Measurements from ENCODE around the gene SWSAP1.
A peak's percentile ranks its signal among the peaks of the same experiment; 100 is the strongest.

SWSAP1 gene

GRCh38 chr19:11410682-11411081, 36.2 kb downstream of the SWSAP1 start:
- DNase-seq (ENCODE audit: low read depth) = no peak

- DNase-seq (ENCODE audit: low read depth) = no peak
Observed at GRCh38 chr19:11414544-11414943, 40.1 kb downstream of the SWSAP1 start.

- no peak for DNase-seq (ENCODE audit: low read depth)
Observed at GRCh38 chr19:11416346-11417052, 42.0 kb downstream of the SWSAP1 start.

DNA sequence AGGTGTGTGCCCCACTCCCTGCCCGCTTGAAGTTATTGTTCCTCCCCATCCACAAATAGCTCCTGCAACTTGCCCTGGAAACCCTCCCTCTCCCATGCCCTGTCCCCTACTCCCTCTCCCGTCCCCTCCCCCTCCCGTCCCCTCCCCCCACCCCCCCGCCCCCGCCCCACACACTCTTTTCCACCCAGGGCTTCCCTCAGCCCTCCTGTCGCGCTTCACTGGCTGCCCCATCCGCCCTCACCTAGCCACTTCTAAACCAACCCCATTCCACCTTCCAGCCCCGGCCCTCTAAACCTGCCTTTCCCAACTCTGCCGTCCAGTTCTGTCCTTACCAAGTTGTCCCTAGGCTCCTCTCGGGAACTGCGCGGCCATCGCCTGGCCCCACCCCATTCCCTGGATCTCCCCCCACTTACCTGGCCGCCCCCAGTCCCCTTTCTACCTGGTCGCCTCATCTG, 43.7 kb downstream of the SWSAP1 start:
- no peak for DNase-seq (ENCODE audit: low read depth)

- DNase-seq (ENCODE audit: low read depth) = no peak
Observed at GRCh38 chr19:11418549-11419506, 44.4 kb downstream of the SWSAP1 start, which contains the start of gene RGL3. RGL3 (minus strand) TSS chr19:11419314; CDS start chr19:11419278, 36 bp downstream.

DNA sequence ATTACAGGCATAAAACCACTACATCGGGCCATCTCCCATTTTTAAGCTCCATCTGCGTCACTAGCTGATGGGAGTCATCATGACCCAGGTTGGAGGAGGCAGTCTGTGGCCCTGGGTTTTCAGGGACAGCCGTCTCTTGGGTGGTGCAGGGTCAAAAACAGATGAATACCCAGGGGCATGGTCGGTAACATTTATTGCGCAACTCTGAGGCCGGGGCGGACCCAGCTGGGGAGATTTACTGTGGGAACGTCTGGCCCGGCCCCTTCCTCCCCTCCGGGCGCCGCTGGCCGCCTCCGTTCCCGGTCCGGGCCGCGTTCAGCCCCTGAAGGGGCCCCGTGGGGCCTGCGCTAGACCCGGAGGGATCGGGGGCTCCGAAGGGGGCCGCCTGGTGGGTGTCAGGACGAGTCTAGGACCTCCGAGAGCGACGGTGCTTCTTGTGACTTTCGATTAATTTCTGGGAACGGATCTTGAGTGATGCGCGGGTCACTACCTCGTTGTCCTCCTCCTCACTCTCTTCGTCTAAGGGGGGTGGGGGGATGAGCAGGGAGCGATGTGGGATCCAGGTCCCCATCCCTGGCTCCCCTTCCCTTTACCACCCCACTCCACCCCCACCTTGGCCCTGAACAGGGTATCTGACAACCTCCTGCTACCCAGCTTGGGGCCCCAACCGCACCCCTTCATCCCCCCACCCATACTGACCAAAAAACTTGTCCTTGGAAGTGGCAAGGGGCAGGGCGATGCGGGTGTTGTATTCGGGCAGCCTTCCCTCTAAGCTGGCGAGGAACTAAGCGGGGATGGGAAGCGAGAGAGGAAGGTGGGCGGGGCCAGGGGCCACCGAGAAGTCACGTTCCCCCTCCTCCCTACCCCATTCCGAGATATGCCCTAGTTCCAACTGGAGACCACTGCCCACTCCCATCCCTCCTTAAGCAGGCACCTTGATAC, 46.2 kb downstream of the SWSAP1 start:
- no peak for DNase-seq (ENCODE audit: low read depth)

- no peak for DNase-seq (ENCODE audit: low read depth)
Observed at GRCh38 chr19:11421371-11422098, 47.1 kb downstream of the SWSAP1 start.

GRCh38 chr19:11422163-11423065, 47.9 kb downstream of the SWSAP1 start:
- peak; percentile 34 for DNase-seq (ENCODE audit: low read depth)

- no peak for DNase-seq (ENCODE audit: low read depth)
Observed at GRCh38 chr19:11423164-11423790, 48.8 kb downstream of the SWSAP1 start.

DNA sequence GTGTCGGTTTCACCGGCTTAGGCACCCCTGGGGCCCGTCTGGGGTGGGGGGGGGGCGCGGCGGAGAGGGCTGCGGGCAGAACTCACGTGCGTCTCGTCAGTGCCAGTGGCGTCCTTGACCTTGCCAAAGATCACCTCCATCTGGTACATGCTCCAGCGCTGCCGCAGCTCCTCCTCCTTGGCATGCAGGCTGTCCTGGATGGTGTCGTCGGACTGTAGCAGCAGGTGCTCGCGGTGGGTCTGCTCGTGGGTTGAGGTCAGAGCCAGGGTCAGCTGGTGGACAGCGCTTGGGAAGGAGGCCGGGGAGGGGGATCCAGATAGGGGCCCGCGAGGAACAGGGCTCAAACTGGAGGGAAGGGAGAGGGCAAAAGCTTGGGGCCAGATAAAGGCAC, 49.3 kb downstream of the SWSAP1 start:
- no peak for DNase-seq (ENCODE audit: low read depth)
